Gastrocnemius medialis (tissue), 4 donors: Measurements from ENCODE around the gene ZNF277. TPM values are rescaled to one million over a fixed set of nuclear protein-coding genes. Genes with fewer than 3 reads are reported as not detected.

ENCODE experiments used
- ATAC-seq, 2 donors: fragments of 150-250 bp; one replicate each; pipeline ENCODE4 v1.9.1; 2016
- DNase-seq, 2 donors: peaks; one replicate each; pipeline ENCODE4 v3.0.0-alpha.2; 2019
- H3K27ac ChIP-seq, 4 donors: fragments of 200-600 bp; sonication (generic); 1 replicate in 1 of 4; 2 replicates in 3 of 4; pipeline ENCODE4 v1.5.1; 2016 to 2018; ENCODE audit warnings: mild to moderate bottlenecking in 2 of 4, moderate library complexity in 1 of 4
- H3K27me3 ChIP-seq, 3 donors: fragments of 200-600 bp; sonication (generic) in 2 of 3; 1 replicate in 1 of 3; 2 replicates in 2 of 3; pipeline versions ENCODE4 v1.5.1 to v1.6.0; 2016 to 2019; ENCODE audit warnings: mild to moderate bottlenecking in 1 of 3, moderate library complexity in 1 of 3
- H3K36me3 ChIP-seq, 2 donors: fragments of 200-600 bp; sonication (generic) in 1 of 2; one replicate each; pipeline ENCODE4 v1.5.1; 2017 to 2018
- H3K4me1 ChIP-seq, 2 donors: fragments of 200-600 bp; sonication (generic) in 1 of 2; one replicate each; pipeline ENCODE4 v1.5.1; 2016 to 2017; ENCODE audit warnings: mild to moderate bottlenecking in 2 of 2
- H3K4me3 ChIP-seq, 4 donors: fragments of 200-600 bp; sonication (generic) in 3 of 4; 1 replicate in 1 of 4; 2 replicates in 3 of 4; pipeline ENCODE4 v1.5.1; 2016 to 2019; ENCODE audit warnings: mild to moderate bottlenecking in 2 of 4
- H3K9me3 ChIP-seq, 3 donors: fragments of 200-600 bp; sonication (generic) in 2 of 3; 1 replicate in 1 of 3; 2 replicates in 2 of 3; pipeline ENCODE4 v1.5.1; 2016 to 2019
- CTCF ChIP-seq, 5 experiments: fragments of 450-650 bp in 3 of 5; fragments of 200-600 bp in 2 of 5; sonication (generic) in 2 of 5; IDR thresholded peaks in 4 of 5; conservative IDR thresholded peaks in 1 of 5; 1 replicate in 4 of 5; 2 replicates in 1 of 5; pipeline ENCODE4 v1.5.1; 2016 to 2019; ENCODE audit warnings: antibody characterized with exemption in 5 of 5, mild to moderate bottlenecking in 3 of 5, moderate library complexity in 3 of 5
- POLR2A ChIP-seq, 2 donors: fragments of 450-650 bp; IDR thresholded peaks; one replicate each; pipeline ENCODE4 v1.6.1; 2017; ENCODE audit warnings: antibody characterized with exemption in 2 of 2, mild to moderate bottlenecking in 2 of 2, moderate library complexity in 2 of 2
- in situ Hi-C, 4 donors: fragments of 200-750 bp; cut with MboI; loops; one replicate each; pipeline versions ENCODE4 v1.15.0 to v1.8.0; 2017; ENCODE audit warnings: low sequenced_read_pairs in 4 of 4
- intact Hi-C: fragments of 100-400 bp; cut with DNase I; formaldehyde crosslinking; loops from one replicate; pipeline ENCODE4 v1.15.1; 2023; ENCODE audit warnings: low total_unique reads
- total RNA-seq, 4 donors: library from RNA; depleted of rRNA; stranded (reverse); fragments of >200 nt; gene quantifications; one replicate each; pipeline versions ENCODE4 v1.1.0 to v1.2.3, GENCODE V29; 2016

The ZNF277 gene
- total RNA-seq, 4 donors from 2014 or later: 12.2 to 16.5 (median 15.0) TPM

- no peaks in the 10 kb centered on the region for H3K9me3 ChIP-seq
- intact Hi-C loops: no loop called here
- TF ChIP-seq POLR2A (IDR thresholded peaks at IDR 0.05) (no peak), CTCF (IDR thresholded peaks at IDR 0.05 in 4 of 5, conservative IDR thresholded peaks at IDR 0.05 in 1 of 5) (no peak)
Observed at GRCh38 chr7:112327566-112327965, 121.1 kb downstream of the ZNF277 start.

GRCh38 chr7:112331492-112331891, 125.0 kb downstream of the ZNF277 start:
- no peak overlapping the region for H3K27ac ChIP-seq
- no peaks in the 10 kb centered on the region for H3K27me3 ChIP-seq
- DNase-seq (no peak), ATAC-seq (no peak)
- H3K36me3 ChIP-seq: peaks cover 0 to 18% of the 10 kb centered on the region in 2 donors
- H3K4me3 ChIP-seq: no peak overlapping the region
- no peaks in the 10 kb centered on the region for H3K9me3 ChIP-seq
- intact Hi-C loops (no loop called here), in situ Hi-C loops (no loop called here)
- H3K4me1 ChIP-seq: no peaks in the 10 kb centered on the region
- TF ChIP-seq POLR2A (IDR thresholded peaks at IDR 0.05): no peak

More at GRCh38 chr7:112327566-112327965, 121.1 kb downstream of the ZNF277 start:
- Histone ChIP-seq H3K4me1 (no peaks in the 10 kb centered on the region), H3K27ac (no peak overlapping the region), H3K36me3 (peaks cover 0 to 19% of the 10 kb centered on the region in 2 donors), H3K27me3 (no peaks in the 10 kb centered on the region), H3K4me3 (no peak overlapping the region)
- DNase-seq: no peak
- in situ Hi-C loops: no loop called here
- ATAC-seq: no peak

GRCh38 chr7:112334366-112334765, 127.9 kb downstream of the ZNF277 start:
- H3K27me3 ChIP-seq: no peaks in the 10 kb centered on the region
- intact Hi-C loops: no loop called here
- peaks cover 0 to 5% of the 10 kb centered on the region in 2 donors for H3K36me3 ChIP-seq
- DNase-seq (no peak), ATAC-seq (no peak)
- H3K27ac ChIP-seq: no peak overlapping the region
- no peaks in the 10 kb centered on the region for H3K4me1 ChIP-seq
- in situ Hi-C loops: no loop called here
- TF ChIP-seq POLR2A (IDR thresholded peaks at IDR 0.05) (no peak), CTCF (IDR thresholded peaks at IDR 0.05 in 4 of 5, conservative IDR thresholded peaks at IDR 0.05 in 1 of 5) (no peak)
- H3K9me3 ChIP-seq: no peaks in the 10 kb centered on the region
- no peak overlapping the region for H3K4me3 ChIP-seq

GRCh38 chr7:112336261-112336660, 129.8 kb downstream of the ZNF277 start:
- H3K4me1 ChIP-seq: no peaks in the 10 kb centered on the region
- no peak overlapping the region for H3K27ac ChIP-seq
- no peak overlapping the region for H3K4me3 ChIP-seq
- H3K27me3 ChIP-seq: no peaks in the 10 kb centered on the region
- H3K36me3 ChIP-seq: peaks cover 0 to 12% of the 10 kb centered on the region in 2 donors
- H3K9me3 ChIP-seq: no peaks in the 10 kb centered on the region
- ATAC-seq: no peak
- intact Hi-C loops: no loop called here
- no peak for DNase-seq
- in situ Hi-C loops: no loop called here
- TF ChIP-seq POLR2A (IDR thresholded peaks at IDR 0.05) (no peak), CTCF (IDR thresholded peaks at IDR 0.05 in 4 of 5, conservative IDR thresholded peaks at IDR 0.05 in 1 of 5) (no peak)

- TF ChIP-seq POLR2A (IDR thresholded peaks at IDR 0.05) (no peak), CTCF (IDR thresholded peaks at IDR 0.05 in 4 of 5, conservative IDR thresholded peaks at IDR 0.05 in 1 of 5) (no peak)
- no peaks in the 10 kb centered on the region for H3K4me1 ChIP-seq
- no peak for DNase-seq
- in situ Hi-C loops (no loop called here), intact Hi-C loops (no loop called here)
- peaks cover 0 to 18% of the 10 kb centered on the region in 2 donors for H3K36me3 ChIP-seq
- H3K27me3 ChIP-seq: no peaks in the 10 kb centered on the region
- H3K4me3 ChIP-seq: no peak overlapping the region
- H3K9me3 ChIP-seq: no peaks in the 10 kb centered on the region
- no peak for ATAC-seq
- H3K27ac ChIP-seq: no peak overlapping the region
Observed at GRCh38 chr7:112336936-112337576, 130.6 kb downstream of the ZNF277 start.
